HCT116 (cell line): ENCODE results near the gene PCYT1A. TPM values are rescaled to one million over a fixed set of nuclear protein-coding genes. Genes with fewer than 3 reads are reported as not detected.

ENCODE experiments used
- ATAC-seq: fragments of 200-7000 bp; cut with Tn5 transposase; 2 replicates; pipeline ENCODE4 v1.9.1; 2020; ENCODE audit warnings: mild to moderate bottlenecking, moderate library complexity
- BruUV-seq: library from RNA; stranded (reverse); fragments of 400-500 nt; replicated peaks from 2 replicates; lab custom pipeline; 2021; lab: Mats Ljungman, UMichigan
- CTCF ChIA-PET: fragments of 300-600 bp; sonication (Branson Sonifier 250); formaldehyde crosslinking; loops from one replicate; lab custom pipeline; 2021; ENCODE audit warnings: antibody characterized with exemption; lab: Charles Lee
- POLR2A ChIA-PET: fragments of 300-600, 350-600 bp; sonication (Branson Sonifier 250); formaldehyde crosslinking; loops from one replicate; lab custom pipeline; 2021; ENCODE audit warnings: antibody characterized with exemption; lab: Charles Lee
- RAD21 ChIA-PET, 2 experiments: fragments of 300-600 bp; sonication (Branson Sonifier 250); formaldehyde crosslinking; loops; one replicate each; lab custom pipeline; 2023; ENCODE audit warnings: low total read pairs in 2 of 2; ENCODE audit not compliant: uncharacterized antibody in 2 of 2, unreplicated experiment in 2 of 2, low non-redundant PET in 1 of 2; lab: Charles Lee
- DNase-seq: peaks from one replicate; pipeline ENCODE4 v3.0.0-alpha.2; 2010; ENCODE audit warnings: low read depth, low spot score
- H2AFZ ChIP-seq: fragments of 200-600 bp; shearing (Covaris generic), sonication (generic); 2 replicates; pipeline ENCODE4 v1.6.1; 2017; ENCODE audit warnings: low read depth, mixed run types, mixed read lengths, antibody characterized with exemption, low read length; ENCODE audit not compliant: poor library complexity, severe bottlenecking
- H3K27ac ChIP-seq: 2 replicates; pipeline ENCODE4 v1.5.1; 2012; ENCODE audit warnings: low read depth, low read length
- H3K27me3 ChIP-seq: fragments of 200-600 bp; sonication (generic); 2 replicates; pipeline ENCODE4 v1.6.1; 2016; ENCODE audit warnings: mixed run types, low read length, mixed read lengths; ENCODE audit not compliant: insufficient read depth
- H3K36me3 ChIP-seq, 2 experiments: fragments of 200-500 bp in 1 of 2; fragments of 200-600 bp in 1 of 2; sonication (Bioruptor generic) in 1 of 2; sonication (generic) in 1 of 2; 2 replicates each; pipeline versions ENCODE4 v1.5.1 to v1.6.1; 2014 to 2016; ENCODE audit warnings: low read length in 2 of 2, inconsistent platforms in 1 of 2, mixed read lengths in 1 of 2, mixed run types in 1 of 2; ENCODE audit not compliant: insufficient read depth in 2 of 2, control insufficient read depth in 1 of 2
- H3K4me1 ChIP-seq, 2 experiments: fragments of 200-600 bp in 1 of 2; sonication (generic) in 1 of 2; 2 replicates each; pipeline versions ENCODE4 v1.5.1 to v1.6.1; 2012 to 2017; ENCODE audit warnings: low read length in 2 of 2, inconsistent platforms in 1 of 2, mild to moderate bottlenecking in 1 of 2, mixed read lengths in 1 of 2, mixed run types in 1 of 2, moderate library complexity in 1 of 2; ENCODE audit not compliant: insufficient read depth in 2 of 2, control insufficient read depth in 1 of 2
- H3K4me2 ChIP-seq: fragments of 200-600 bp; sonication (generic); 2 replicates; pipeline ENCODE4 v1.6.1; 2017; ENCODE audit warnings: mixed run types, low read length, mixed read lengths
- H3K4me3 ChIP-seq, 2 experiments: fragments of 200-600 bp in 1 of 2; sonication (generic) in 1 of 2; replicated peaks in 1 of 2; 2 replicates each; pipeline ENCODE4 v1.5.1; 2011 to 2016; ENCODE audit warnings: low read length in 2 of 2, control low read depth in 1 of 2, low read depth in 1 of 2, mild to moderate bottlenecking in 1 of 2, mixed read lengths in 1 of 2, mixed run types in 1 of 2
- H3K79me2 ChIP-seq: fragments of 200-600 bp; sonication (generic); 2 replicates; pipeline ENCODE4 v1.6.1; 2017; ENCODE audit warnings: mild to moderate bottlenecking, mixed run types, low read length, moderate library complexity, mixed read lengths; ENCODE audit not compliant: insufficient read depth
- H3K9ac ChIP-seq: fragments of 200-600 bp; sonication (generic); 2 replicates; pipeline ENCODE4 v1.6.1; 2016; ENCODE audit warnings: low read length, mixed read lengths
- H3K9me2 ChIP-seq: fragments of 200-600 bp; sonication (generic), shearing (Covaris generic); 2 replicates; pipeline ENCODE4 v1.6.1; 2017; ENCODE audit warnings: mixed run types, mild to moderate bottlenecking, moderate library complexity; ENCODE audit not compliant: insufficient read depth
- H3K9me3 ChIP-seq, 2 experiments: fragments of 200-500 bp in 1 of 2; fragments of 200-600 bp in 1 of 2; sonication (Bioruptor generic) in 1 of 2; sonication (generic) in 1 of 2; 2 replicates each; pipeline ENCODE4 v1.6.1; 2014 to 2017; ENCODE audit warnings: low read length in 2 of 2, mixed read lengths in 2 of 2, inconsistent platforms in 1 of 2, low read depth in 1 of 2, mild to moderate bottlenecking in 1 of 2, mixed run types in 1 of 2, moderate library complexity in 1 of 2; ENCODE audit not compliant: control insufficient read depth in 1 of 2, insufficient read depth in 1 of 2
- H4K20me1 ChIP-seq: fragments of 200-600 bp; sonication (generic), shearing (Covaris generic); 2 replicates; pipeline ENCODE4 v1.6.1; 2017; ENCODE audit warnings: mixed run types, mild to moderate bottlenecking, moderate library complexity; ENCODE audit not compliant: insufficient read depth
- CBX3 ChIP-seq: IDR thresholded peaks from 2 replicates; pipeline ENCODE4 v1.6.1; 2012; ENCODE audit warnings: low read depth
- CTCF ChIP-seq, 3 experiments: fragments of 200-600 bp in 1 of 3; sonication (generic) in 1 of 3; IDR thresholded peaks in 2 of 3; conservative IDR thresholded peaks in 1 of 3; 2 replicates each; pipeline ENCODE4 v1.5.1; 2012 to 2017; ENCODE audit warnings: low read depth in 2 of 3, low read length in 2 of 3, antibody characterized with exemption in 1 of 3, borderline replicate concordance in 1 of 3, control low read depth in 1 of 3, mild to moderate bottlenecking in 1 of 3, mixed read lengths in 1 of 3, mixed run types in 1 of 3, moderate library complexity in 1 of 3; ENCODE audit not compliant: insufficient read depth in 1 of 3
- EGR1 ChIP-seq: IDR thresholded peaks from 2 replicates; pipeline ENCODE4 v1.6.1; 2012; ENCODE audit warnings: low read depth
- EZH2 ChIP-seq: fragments of 200-600 bp; sonication (generic); IDR thresholded peaks from 2 replicates; pipeline ENCODE4 v1.6.1; 2017; ENCODE audit warnings: antibody characterized with exemption, mixed run types
- EZH2phosphoT487 ChIP-seq: fragments of 200-600 bp; IDR thresholded peaks from 2 replicates; pipeline ENCODE4 v1.6.1; 2018; ENCODE audit warnings: antibody characterized with exemption, borderline replicate concordance
- FOSL1 ChIP-seq: IDR thresholded peaks from 2 replicates; pipeline ENCODE4 v1.6.1; 2012; ENCODE audit warnings: low read depth
- MAX ChIP-seq: IDR thresholded peaks from 2 replicates; pipeline ENCODE4 v1.6.1; 2012
- RAD21 ChIP-seq: IDR thresholded peaks from 2 replicates; pipeline ENCODE4 v1.6.1; 2012; ENCODE audit warnings: low read depth, mild to moderate bottlenecking
- REST ChIP-seq: IDR thresholded peaks from 2 replicates; pipeline ENCODE4 v1.6.1; 2012; ENCODE audit warnings: low read depth
- SIN3A ChIP-seq: IDR thresholded peaks from 2 replicates; pipeline ENCODE4 v1.6.1; 2012; ENCODE audit warnings: low read depth
- SP1 ChIP-seq: IDR thresholded peaks from 2 replicates; pipeline ENCODE4 v1.6.1; 2012; ENCODE audit warnings: low read depth
- TCF7L2 ChIP-seq: IDR thresholded peaks from 2 replicates; pipeline ENCODE4 v1.7.0; 2011; ENCODE audit warnings: borderline replicate concordance, inconsistent platforms; ENCODE audit not compliant: insufficient read depth, insufficient read length; ENCODE audit errors: extremely low read depth
- ZBTB33 ChIP-seq: IDR thresholded peaks from 2 replicates; pipeline ENCODE4 v1.6.1; 2011; ENCODE audit warnings: mild to moderate bottlenecking, low read length, moderate library complexity; ENCODE audit not compliant: insufficient replicate concordance; ENCODE audit errors: extremely low read depth
- ZNF274 ChIP-seq: fragments of 200-500 bp; sonication (Bioruptor generic); IDR thresholded peaks from 2 replicates; pipeline ENCODE4 v1.6.1; 2014; ENCODE audit warnings: mild to moderate bottlenecking, low read depth, low read length, inconsistent platforms
- intact Hi-C: fragments of 100-400 bp; cut with micrococcal nuclease; formaldehyde crosslinking; loops from 2 replicates; pipeline ENCODE4 v1.10.0; 2022
- total RNA-seq: library from RNA; stranded (reverse); gene quantifications from one replicate; pipeline ENCODE4 v1.2.1, GENCODE V29; 2021; ENCODE audit not compliant: unreplicated experiment

Gene PCYT1A
- total RNA-seq, 1 experiment from 2014 or later, result 32.1 TPM

GRCh38 chr3:196181127-196181546 lies 106.4 kb downstream of the PCYT1A start:
- no peaks in the 10 kb centered on the region for H3K27me3 ChIP-seq
- TF ChIP-seq ZBTB33 (no peak), EZH2phosphoT487 (no peak), EGR1 (no peak), REST (no peak), CBX3 (no peak), TCF7L2 (no peak), FOSL1 (no peak), ZNF274 (no peak), MAX (no peak), RAD21 (no peak), SP1 (no peak), CTCF (IDR thresholded peaks at IDR 0.05 in 2 of 3, conservative IDR thresholded peaks at IDR 0.05 in 1 of 3; ENCODE audit: borderline replicate concordance in 1 of 3, insufficient read depth in 1 of 3, low read depth in 2 of 3, low read length in 2 of 3) (no peak), EZH2 (no peak), SIN3A (no peak)
- intact Hi-C loops, result no loop called here
- H3K4me2 ChIP-seq, result no peak overlapping the region
- H3K9me3 ChIP-seq, result no peaks in the 10 kb centered on the region
- H3K79me2 ChIP-seq, result no peaks in the 10 kb centered on the region
- BruUV-seq, result no TSS peak
- no peak overlapping the region for H2AFZ ChIP-seq
- H3K4me3 ChIP-seq, result no peak overlapping the region
- POLR2A ChIA-PET, result no interaction called here
- no peaks in the 10 kb centered on the region for H4K20me1 ChIP-seq
- H3K36me3 ChIP-seq, result no peaks in the 10 kb centered on the region
- no peak overlapping the region for H3K9ac ChIP-seq
- H3K27ac ChIP-seq, result no peak overlapping the region
- H3K9me2 ChIP-seq, result no peaks in the 10 kb centered on the region
- peaks cover 2 to 9% of the 10 kb centered on the region in 2 experiments; a peak in 3 of 4 replicates for H3K4me1 ChIP-seq
- ATAC-seq (no peak), DNase-seq (no peak)
- CTCF ChIA-PET, result no interaction called here
- RAD21 ChIA-PET, result no interaction called here
